ENCODE results near the gene ZNF570.

- TF ChIP-seq POLR2AphosphoS5 (IDR thresholded peaks at IDR 0.05; ENCODE audit: low read depth, low read length): no peak
- no peak for TF ChIP-seq RFX3 (CRISPR knock-in tag; IDR thresholded peaks at IDR 0.05)
- TF ChIP-seq, protein P1, sequence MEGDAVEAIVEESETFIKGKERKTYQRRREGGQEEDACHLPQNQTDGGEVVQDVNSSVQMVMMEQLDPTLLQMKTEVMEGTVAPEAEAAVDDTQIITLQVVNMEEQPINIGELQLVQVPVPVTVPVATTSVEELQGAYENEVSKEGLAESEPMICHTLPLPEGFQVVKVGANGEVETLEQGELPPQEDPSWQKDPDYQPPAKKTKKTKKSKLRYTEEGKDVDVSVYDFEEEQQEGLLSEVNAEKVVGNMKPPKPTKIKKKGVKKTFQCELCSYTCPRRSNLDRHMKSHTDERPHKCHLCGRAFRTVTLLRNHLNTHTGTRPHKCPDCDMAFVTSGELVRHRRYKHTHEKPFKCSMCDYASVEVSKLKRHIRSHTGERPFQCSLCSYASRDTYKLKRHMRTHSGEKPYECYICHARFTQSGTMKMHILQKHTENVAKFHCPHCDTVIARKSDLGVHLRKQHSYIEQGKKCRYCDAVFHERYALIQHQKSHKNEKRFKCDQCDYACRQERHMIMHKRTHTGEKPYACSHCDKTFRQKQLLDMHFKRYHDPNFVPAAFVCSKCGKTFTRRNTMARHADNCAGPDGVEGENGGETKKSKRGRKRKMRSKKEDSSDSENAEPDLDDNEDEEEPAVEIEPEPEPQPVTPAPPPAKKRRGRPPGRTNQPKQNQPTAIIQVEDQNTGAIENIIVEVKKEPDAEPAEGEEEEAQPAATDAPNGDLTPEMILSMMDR (CRISPR knock-in tag; IDR thresholded peaks at IDR 0.05): no peak
- TF ChIP-seq SKI (IDR thresholded peaks at IDR 0.05; ENCODE audit: partially characterized antibody): no peak
These were observed 38.0 kb downstream of the ZNF570 start for GRCh38 chr19:37507167-37507464.
